ENCODE results near the gene G3BP1. TPM values are rescaled to one million over a fixed set of nuclear protein-coding genes. Genes with fewer than 3 reads are reported as not detected.

The G3BP1 gene
- total and polyA plus RNA-seq, 2 of the 13 experiments (the other 11 are each of a cell fraction or from before 2014, with no cell fraction given), result 36.7 to 320 TPM

DNA sequence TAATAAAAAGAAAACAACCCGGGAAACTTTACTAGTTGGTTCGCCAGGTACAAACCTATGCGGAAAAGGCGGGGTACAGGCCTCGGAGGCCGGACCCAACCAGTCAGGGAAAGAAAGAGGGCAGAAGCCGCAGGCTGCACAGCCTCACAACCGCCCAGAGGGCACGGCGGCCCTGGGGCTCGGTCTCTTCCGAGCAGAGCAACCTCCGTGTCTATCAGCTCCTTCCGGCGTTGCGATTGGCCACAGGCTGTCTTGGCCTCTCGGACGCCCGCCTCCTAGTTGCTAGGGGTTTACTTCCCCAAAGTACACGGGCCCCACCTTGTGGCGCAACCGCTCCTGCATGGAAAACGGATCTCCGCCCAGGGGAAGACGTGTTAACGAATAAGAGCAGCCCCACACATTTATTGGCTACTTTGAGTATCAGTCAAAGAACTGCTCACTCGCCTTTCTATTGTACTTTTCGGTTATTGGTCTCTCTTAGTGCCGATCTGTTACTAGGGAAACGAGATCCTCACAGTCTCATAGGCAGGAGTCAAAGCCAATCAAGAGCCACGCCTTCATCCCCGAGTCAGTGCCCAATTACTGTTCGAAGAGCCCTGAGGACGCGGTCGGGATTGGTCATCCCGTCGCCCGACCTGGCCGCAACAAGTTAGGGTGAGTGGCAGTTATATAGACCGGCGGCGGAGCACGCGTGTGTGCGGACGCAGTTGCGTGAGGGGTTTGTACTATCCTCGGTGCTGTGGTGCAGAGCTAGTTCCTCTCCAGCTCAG, at the start of gene G3BP1 (continued):
- TF ChIP-seq, protein P1, sequence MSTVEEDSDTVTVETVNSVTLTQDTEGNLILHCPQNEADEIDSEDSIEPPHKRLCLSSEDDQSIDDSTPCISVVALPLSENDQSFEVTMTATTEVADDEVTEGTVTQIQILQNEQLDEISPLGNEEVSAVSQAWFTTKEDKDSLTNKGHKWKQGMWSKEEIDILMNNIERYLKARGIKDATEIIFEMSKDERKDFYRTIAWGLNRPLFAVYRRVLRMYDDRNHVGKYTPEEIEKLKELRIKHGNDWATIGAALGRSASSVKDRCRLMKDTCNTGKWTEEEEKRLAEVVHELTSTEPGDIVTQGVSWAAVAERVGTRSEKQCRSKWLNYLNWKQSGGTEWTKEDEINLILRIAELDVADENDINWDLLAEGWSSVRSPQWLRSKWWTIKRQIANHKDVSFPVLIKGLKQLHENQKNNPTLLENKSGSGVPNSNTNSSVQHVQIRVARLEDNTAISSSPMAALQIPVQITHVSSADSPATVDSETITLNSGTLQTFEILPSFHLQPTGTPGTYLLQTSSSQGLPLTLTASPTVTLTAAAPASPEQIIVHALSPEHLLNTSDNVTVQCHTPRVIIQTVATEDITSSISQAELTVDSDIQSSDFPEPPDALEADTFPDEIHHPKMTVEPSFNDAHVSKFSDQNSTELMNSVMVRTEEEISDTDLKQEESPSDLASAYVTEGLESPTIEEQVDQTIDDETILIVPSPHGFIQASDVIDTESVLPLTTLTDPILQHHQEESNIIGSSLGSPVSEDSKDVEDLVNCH (CRISPR knock-in tag; IDR thresholded peaks at IDR 0.05), result no peak
- no peak; the same call in 1 of the 2 replicates for TF ChIP-seq ZNF660 (CRISPR knock-in tag; IDR thresholded peaks at IDR 0.05; ENCODE audit: borderline replicate concordance, low read depth)
- TF ChIP-seq, protein P2, sequence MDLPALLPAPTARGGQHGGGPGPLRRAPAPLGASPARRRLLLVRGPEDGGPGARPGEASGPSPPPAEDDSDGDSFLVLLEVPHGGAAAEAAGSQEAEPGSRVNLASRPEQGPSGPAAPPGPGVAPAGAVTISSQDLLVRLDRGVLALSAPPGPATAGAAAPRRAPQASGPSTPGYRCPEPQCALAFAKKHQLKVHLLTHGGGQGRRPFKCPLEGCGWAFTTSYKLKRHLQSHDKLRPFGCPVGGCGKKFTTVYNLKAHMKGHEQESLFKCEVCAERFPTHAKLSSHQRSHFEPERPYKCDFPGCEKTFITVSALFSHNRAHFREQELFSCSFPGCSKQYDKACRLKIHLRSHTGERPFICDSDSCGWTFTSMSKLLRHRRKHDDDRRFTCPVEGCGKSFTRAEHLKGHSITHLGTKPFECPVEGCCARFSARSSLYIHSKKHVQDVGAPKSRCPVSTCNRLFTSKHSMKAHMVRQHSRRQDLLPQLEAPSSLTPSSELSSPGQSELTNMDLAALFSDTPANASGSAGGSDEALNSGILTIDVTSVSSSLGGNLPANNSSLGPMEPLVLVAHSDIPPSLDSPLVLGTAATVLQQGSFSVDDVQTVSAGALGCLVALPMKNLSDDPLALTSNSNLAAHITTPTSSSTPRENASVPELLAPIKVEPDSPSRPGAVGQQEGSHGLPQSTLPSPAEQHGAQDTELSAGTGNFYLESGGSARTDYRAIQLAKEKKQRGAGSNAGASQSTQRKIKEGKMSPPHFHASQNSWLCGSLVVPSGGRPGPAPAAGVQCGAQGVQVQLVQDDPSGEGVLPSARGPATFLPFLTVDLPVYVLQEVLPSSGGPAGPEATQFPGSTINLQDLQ (CRISPR knock-in tag; IDR thresholded peaks at IDR 0.05), result peak; percentile 100
- TF ChIP-seq GTF3A (CRISPR knock-in tag; conservative IDR thresholded peaks at IDR 0.05), result no peak
- TF ChIP-seq ZFP90 (CRISPR knock-in tag; IDR thresholded peaks at IDR 0.05; ENCODE audit: borderline replicate concordance), result peak; percentile 69; the same call in 1 of the 2 replicates
- no peak for TF ChIP-seq ZBTB8A (CRISPR knock-in tag; IDR thresholded peaks at IDR 0.05; ENCODE audit: borderline replicate concordance, low read depth)
- peak; percentile 95 for TF ChIP-seq ZMYM4 (CRISPR knock-in tag; IDR thresholded peaks at IDR 0.05)
- 0 out of 2 replicates have a peak, but pooled peaks have one; percentile 35 for TF ChIP-seq ARID2 (CRISPR knock-in tag; IDR thresholded peaks at IDR 0.05; ENCODE audit: borderline replicate concordance)
- no peak for TF ChIP-seq HOXA9 (CRISPR knock-in tag; IDR thresholded peaks at IDR 0.05; ENCODE audit: borderline replicate concordance)
- no peak for TF ChIP-seq TCF12 (IDR thresholded peaks at IDR 0.05)
- no peak for TF ChIP-seq TCF12 (CRISPR knock-in tag; IDR thresholded peaks at IDR 0.05)
- TF ChIP-seq KDM3A (CRISPR knock-in tag; IDR thresholded peaks at IDR 0.05; ENCODE audit: low read depth), result 0 out of 2 replicates have a peak, but pooled peaks have one; percentile 20
- no peak for TF ChIP-seq ZNF30 (CRISPR knock-in tag; IDR thresholded peaks at IDR 0.05)
- TF ChIP-seq, protein P3, sequence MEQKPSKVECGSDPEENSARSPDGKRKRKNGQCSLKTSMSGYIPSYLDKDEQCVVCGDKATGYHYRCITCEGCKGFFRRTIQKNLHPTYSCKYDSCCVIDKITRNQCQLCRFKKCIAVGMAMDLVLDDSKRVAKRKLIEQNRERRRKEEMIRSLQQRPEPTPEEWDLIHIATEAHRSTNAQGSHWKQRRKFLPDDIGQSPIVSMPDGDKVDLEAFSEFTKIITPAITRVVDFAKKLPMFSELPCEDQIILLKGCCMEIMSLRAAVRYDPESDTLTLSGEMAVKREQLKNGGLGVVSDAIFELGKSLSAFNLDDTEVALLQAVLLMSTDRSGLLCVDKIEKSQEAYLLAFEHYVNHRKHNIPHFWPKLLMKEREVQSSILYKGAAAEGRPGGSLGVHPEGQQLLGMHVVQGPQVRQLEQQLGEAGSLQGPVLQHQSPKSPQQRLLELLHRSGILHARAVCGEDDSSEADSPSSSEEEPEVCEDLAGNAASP (CRISPR knock-in tag; IDR thresholded peaks at IDR 0.05; ENCODE audit: borderline replicate concordance), result 0 out of 2 replicates have a peak, but pooled peaks have one; percentile 48
- peak; percentile 79 for TF ChIP-seq ZNF749 (CRISPR knock-in tag; IDR thresholded peaks at IDR 0.05; ENCODE audit: borderline replicate concordance)
- no peak for TF ChIP-seq ZBTB3 (CRISPR knock-in tag; IDR thresholded peaks at IDR 0.05; ENCODE audit: borderline replicate concordance, low read depth)
- TF ChIP-seq RFX1 (IDR thresholded peaks at IDR 0.05), result peak; percentile 95
- TF ChIP-seq, protein P4, sequence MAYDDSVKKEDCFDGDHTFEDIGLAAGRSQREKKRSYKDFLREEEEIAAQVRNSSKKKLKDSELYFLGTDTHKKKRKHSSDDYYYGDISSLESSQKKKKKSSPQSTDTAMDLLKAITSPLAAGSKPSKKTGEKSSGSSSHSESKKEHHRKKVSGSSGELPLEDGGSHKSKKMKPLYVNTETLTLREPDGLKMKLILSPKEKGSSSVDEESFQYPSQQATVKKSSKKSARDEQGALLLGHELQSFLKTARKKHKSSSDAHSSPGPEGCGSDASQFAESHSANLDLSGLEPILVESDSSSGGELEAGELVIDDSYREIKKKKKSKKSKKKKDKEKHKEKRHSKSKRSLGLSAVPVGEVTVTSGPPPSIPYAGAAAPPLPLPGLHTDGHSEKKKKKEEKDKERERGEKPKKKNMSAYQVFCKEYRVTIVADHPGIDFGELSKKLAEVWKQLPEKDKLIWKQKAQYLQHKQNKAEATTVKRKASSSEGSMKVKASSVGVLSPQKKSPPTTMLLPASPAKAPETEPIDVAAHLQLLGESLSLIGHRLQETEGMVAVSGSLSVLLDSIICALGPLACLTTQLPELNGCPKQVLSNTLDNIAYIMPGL (CRISPR knock-in tag; IDR thresholded peaks at IDR 0.05; ENCODE audit: borderline replicate concordance in 1 of 2, low read depth in 1 of 2), result peak in 1 of 2 experiments; percentile 74; a peak in 2 of 4 replicates
- no peak; the same call in 1 of the 2 replicates for TF ChIP-seq ZBTB7A (CRISPR knock-in tag; IDR thresholded peaks at IDR 0.05)

Measured in HepG2 (cell line).